Measurements from ENCODE around the gene ALG1L2.

DNA sequence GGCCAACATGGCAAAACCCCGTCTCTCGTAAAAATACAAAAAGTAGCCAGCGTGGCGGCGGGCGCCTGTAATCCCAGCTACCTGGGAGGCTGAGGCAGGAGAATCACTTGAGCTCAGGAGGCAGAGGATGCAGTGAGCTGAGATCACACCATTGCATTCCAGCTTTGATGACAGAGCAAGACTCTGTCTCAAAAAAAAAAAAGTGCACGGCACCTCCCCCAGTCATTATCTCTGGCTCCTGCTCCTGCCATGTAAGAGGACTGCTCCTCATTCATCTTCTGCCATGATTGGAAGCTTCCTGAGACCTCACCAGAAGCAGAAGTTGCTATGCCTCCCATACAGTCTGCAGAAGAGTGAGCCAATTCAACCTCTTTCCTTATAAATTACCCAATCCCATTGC is 4.0 kb upstream of the ALG1L2 start:
- TF ChIP-seq, protein P1, sequence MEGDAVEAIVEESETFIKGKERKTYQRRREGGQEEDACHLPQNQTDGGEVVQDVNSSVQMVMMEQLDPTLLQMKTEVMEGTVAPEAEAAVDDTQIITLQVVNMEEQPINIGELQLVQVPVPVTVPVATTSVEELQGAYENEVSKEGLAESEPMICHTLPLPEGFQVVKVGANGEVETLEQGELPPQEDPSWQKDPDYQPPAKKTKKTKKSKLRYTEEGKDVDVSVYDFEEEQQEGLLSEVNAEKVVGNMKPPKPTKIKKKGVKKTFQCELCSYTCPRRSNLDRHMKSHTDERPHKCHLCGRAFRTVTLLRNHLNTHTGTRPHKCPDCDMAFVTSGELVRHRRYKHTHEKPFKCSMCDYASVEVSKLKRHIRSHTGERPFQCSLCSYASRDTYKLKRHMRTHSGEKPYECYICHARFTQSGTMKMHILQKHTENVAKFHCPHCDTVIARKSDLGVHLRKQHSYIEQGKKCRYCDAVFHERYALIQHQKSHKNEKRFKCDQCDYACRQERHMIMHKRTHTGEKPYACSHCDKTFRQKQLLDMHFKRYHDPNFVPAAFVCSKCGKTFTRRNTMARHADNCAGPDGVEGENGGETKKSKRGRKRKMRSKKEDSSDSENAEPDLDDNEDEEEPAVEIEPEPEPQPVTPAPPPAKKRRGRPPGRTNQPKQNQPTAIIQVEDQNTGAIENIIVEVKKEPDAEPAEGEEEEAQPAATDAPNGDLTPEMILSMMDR (IDR thresholded peaks at IDR 0.05; ENCODE audit: poor library complexity, severe bottlenecking): no peak
- TF ChIP-seq POLR2AphosphoS5 (IDR thresholded peaks at IDR 0.05): no peak
- TF ChIP-seq RAD21 (conservative IDR thresholded peaks at IDR 0.05): no peak
- TF ChIP-seq MXI1 (conservative IDR thresholded peaks at IDR 0.05; ENCODE audit: poor library complexity, severe bottlenecking): no peak
- no peak for TF ChIP-seq TAF1 (IDR thresholded peaks at IDR 0.05; ENCODE audit: low read depth)

Measured in neural cell (in vitro differentiated cells).